Inflammatory macrophage (primary cell): ENCODE data around the gene RUNX2.

Experiments
- DNase-seq, 2 donors: peaks; one replicate each; pipeline ENCODE4 v3.0.0-alpha.2; 2020 to 2022

RUNX2 gene

GRCh38 chr6:45527210-45527609 lies 199.1 kb downstream of the RUNX2 start:
- no peak for DNase-seq

- no peak for DNase-seq
These were observed 204.0 kb downstream of the RUNX2 start for GRCh38 chr6:45531999-45532595.

GRCh38 chr6:45532721-45533210 lies 204.6 kb downstream of the RUNX2 start:
- DNase-seq: no peak

GRCh38 chr6:45533386-45533785 lies 205.3 kb downstream of the RUNX2 start:
- DNase-seq: no peak

- DNase-seq: no peak
These were observed 207.8 kb downstream of the RUNX2 start for GRCh38 chr6:45535933-45536332.

- no peak for DNase-seq
These were observed 209.4 kb downstream of the RUNX2 start for GRCh38 chr6:45537539-45537938.

DNA sequence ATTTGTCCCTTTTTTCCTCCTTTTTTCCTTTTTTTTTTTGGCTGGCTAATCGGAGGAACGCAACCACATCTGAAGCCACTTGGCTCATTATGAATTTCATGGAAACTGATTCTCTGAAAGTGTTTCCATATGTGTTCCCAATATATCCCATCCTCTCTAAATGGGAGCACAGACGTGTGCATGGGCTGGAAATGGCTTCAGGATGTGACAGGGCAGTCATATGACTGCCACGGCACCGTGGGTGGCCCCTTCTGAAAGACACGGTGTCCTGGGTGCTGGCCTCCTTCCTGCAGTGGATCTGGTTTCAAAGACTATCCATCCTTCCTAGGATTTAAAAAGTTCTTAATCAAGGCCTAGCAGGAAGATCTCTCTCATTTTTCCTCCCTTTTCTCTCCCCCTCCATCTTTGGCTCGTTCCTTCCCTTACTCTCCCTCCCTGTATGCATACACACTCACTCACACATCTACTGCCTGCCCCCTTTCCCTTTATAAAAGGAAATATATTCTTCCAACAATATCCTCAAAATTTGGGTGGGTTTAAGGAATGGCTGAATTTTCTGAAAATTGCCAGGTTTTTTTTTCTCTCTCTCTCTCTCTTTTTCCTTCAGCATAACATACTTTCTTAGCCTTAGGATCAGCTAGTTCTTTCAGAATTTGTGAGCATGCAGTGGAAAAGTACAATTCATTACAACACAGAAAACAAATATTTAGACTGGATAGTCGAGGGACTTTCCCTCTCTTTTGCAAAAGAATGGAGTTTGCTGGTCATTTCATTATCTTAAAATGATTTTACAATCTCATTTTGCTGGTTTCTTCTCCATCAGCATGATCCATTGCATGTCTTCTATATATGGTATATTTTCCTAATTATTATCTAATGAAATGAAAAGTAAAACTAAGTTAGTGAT lies 210.8 kb downstream of the RUNX2 start:
- DNase-seq: peak in 1 of 2 donors; percentile 34

- no peak for DNase-seq
These were observed 212.3 kb downstream of the RUNX2 start for GRCh38 chr6:45540375-45540920.

DNA sequence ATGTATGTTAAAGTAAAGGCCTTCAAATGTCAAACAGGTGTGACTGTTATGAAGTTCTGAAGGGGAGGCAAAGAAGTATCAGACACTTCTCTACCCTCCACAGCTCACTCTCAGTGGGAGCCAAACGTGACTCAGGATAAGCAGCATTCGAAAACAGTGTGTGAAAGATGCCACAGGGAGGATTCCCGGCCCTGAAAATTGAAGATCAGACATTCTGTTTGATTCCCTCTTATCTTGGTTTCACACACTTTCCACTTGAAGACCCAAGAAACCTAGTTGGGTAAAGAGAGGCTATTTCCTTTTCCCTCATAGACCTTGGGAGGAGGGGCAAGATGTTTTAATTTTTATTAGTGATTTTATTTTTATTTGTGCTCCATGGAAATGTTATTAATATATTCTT lies 213.8 kb downstream of the RUNX2 start:
- no peak for DNase-seq

DNA sequence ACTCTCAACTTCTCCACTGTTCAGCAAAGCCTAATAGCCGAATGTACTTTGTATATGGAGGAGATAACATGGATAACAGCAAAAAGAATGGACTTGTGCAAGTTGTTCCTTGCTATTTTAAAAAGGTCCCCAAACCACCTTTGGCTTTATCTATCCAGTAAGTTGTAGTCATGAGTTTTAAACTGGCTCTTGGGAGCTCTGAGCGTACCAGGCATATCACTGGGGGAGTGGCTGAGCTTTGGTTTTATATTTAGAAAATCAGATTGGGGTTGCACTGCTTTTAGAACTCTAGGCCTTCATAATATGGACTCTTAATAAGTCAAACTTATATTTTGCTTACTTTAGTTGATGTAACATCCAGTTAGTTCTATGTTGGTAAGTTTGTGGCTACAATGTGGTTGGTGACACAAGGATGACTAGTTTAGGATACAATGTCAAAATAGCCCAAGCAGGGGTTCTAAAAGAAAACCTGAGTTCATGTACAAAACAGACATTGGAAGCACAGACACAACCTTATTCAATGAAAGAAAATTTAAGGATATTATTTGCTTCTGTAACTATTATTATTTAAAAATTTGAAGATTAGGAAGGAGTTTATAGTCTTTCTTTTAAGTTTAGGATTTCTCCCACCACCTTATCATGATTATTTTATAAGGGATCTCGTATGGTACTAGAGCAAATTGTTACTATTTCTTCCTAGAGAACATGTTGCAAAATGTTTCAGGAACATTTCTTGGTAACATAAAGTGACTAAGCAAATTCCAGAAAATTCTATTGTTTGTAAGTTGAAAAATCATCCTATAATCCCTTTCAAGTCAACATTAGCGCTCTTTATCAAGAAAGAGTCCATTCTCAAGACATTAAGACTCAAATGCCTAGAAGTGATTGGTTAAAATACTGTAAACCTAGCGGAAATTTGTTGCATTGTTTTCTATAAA lies 215.4 kb downstream of the RUNX2 start:
- DNase-seq: no peak

- no peak for DNase-seq
These were observed 217.3 kb downstream of the RUNX2 start for GRCh38 chr6:45545416-45545815.

DNA sequence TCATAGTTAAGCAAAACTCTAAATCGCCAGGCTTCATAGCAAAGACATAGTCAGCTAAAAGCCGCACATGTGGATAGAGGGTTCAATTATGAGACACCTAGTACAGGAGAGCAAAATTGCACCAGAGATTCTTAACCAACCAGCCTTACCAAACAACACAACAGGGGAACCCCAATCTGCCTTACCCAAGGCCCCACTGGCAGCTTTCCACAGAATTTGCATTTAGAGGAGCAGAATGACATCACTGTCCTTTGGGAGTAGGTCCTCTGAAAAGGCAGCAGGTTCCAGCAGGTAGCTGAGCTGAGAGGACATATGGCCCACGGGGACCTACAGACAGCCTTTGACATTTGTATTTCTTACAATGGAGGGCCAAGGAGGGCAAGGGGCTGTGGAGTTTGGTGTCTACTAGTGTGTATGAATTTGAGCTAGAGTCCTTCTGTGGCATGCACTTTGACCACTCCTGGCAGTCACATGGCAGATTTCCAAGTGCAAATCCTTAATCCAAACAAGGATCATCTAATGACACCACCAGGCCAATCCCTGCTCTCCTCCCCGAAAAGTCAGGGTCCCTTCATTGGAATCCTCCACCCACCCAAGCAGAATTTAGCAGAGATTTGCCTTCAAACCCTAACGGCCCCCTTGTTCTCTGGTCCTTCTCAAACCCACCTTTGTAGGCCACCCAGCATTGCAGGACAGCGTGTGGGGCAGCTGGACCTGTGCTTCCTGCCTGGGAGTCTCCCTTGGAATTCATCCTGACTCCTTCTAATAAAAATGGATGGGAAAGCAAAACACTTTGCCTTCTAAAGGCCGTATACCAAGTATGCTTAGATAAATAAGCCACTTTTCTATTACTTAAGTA lies 220.8 kb downstream of the RUNX2 start:
- DNase-seq: no peak

GRCh38 chr6:45552536-45552935 lies 224.4 kb downstream of the RUNX2 start:
- DNase-seq: no peak

DNA sequence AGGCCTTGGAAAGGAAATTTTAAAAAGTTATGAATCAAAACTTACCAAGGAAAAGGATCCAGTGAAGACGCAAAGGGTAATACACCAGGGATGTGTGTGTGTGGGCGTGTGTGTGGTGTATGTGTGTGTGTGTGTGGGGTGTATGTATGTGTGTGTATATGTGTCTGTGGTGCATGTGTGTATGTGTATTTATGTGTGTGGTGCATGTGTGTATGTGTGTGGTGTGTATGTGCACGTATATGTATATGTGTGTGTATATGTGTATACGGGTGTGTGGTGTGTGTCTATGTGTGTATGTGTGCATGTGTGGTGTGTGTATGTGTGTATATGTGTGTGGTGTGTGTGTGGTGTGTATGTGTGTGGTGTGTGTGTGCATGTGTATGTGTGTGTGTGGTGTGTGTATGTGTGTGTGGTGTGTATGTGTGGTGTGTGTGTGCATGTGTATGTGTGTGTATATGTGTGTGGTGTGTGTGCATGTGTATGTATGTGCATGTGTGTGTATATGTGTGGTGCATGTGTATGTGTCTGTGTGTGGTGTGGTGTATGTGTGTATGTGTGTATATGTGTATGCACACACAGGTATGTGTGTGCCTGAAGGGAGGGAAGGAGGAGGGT lies 225.7 kb downstream of the RUNX2 start:
- DNase-seq: no peak

DNA sequence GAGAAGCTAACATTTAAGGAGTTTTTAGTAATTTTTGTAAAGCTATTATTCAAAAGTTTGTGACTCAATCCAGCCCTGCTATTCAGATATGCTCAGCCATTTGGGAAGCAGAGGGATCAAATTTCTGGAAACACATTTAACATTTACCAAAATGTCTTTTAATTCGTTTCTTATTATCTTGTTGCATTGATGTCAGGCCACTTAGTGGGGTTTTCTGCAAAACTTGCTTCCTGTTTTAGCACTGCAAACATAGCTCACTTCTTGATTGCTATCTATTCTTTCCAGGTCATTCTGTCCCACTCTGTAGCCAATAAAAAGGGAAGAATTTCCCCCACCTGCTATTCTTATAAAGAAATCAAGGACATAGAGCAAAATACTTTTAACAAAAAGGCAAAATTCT lies 226.5 kb downstream of the RUNX2 start:
- no peak for DNase-seq

DNA sequence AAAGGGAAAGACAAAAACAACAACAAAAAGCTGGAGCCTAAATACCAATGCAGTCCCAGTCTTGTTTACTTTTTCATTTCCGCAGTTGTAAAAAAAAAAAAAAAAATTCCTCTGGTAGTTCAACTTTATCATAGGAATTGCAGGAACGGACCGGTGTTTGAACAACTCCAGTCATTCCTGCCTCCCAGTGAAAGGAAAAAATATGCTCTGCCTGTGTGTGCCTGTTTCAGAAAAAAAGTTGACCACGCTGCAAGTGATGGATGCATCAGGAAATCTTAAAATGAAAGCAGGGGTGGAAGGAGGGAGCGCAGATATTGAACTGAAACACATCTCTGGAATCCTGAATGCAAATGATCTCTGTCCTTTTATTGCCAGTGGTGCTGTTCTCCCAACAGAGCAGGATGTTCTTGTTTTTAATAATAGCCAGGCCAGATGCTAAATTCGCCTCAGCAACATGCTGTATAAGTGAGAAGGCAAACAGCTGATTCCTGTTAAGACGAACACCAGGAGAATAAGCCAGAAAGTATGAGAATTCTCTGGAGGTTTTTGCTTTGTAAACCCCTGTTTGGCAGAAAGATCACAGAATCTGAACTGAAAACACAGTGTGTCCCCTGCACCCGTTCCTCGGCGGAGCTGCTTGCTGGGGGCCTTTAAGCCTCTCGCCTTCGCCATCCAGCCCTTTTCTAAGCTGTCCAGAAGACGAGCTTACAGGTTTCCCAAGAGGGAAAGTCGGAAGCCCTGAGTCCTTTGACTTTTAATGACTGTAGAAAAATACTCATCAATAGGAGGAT lies 228.0 kb downstream of the RUNX2 start:
- no peak for DNase-seq

- DNase-seq: no peak
These were observed 228.7 kb downstream of the RUNX2 start for GRCh38 chr6:45556828-45557227.

DNA sequence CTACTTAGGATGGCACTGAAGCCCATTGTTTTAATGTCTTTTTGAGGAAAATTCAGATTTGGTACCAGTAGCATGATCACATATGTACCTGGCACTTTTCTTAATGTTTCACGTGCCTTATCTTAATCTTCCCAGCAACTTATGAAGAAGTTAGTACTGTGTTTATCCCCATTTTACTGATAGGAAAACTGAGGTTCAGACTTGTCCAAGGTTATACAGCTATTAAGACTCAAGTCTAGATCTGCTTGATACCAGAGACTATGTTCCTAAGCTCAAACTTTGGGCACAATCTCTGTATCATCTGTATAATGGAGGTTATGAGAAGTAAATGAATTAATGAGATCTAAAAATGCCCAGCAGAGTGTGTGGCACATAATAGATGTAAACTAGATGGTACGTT lies 229.3 kb downstream of the RUNX2 start:
- DNase-seq: no peak

DNA sequence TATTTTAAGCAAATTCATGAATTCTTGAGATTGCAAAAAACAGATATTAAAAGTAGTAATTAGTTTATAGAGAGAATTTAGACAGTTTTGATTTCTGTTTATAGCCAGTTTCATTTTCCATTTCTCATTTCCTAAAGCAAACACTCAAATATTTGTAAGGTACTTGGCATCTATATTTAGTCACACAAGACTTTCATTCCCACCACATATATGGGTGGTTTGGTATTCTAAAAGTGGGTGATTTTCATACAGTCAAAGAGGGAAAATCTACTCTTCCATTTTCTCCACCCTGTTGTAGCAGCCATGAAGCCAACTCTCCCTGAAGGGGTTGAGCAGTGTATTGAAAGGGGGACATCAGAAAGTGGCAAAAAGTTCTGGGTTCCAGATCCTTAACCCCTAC lies 230.7 kb downstream of the RUNX2 start:
- no peak for DNase-seq

GRCh38 chr6:45560321-45560820 lies 232.2 kb downstream of the RUNX2 start:
- DNase-seq: peak in 1 of 2 donors; percentile 17
